GM23248 (cell line): ENCODE data around the gene RAD51AP2.

Source experiments
- EZH2 ChIP-seq: fragments of 200-600 bp; sonication (generic); IDR thresholded peaks from 2 replicates; pipeline ENCODE4 v1.6.1; 2018; ENCODE audit warnings: antibody characterized with exemption, mild to moderate bottlenecking; ENCODE audit not compliant: insufficient read depth, poor library complexity, severe bottlenecking
- EZH2phosphoT487 ChIP-seq: fragments of 200-600 bp; sonication (generic); IDR thresholded peaks from 2 replicates; pipeline ENCODE4 v1.6.1; 2018; ENCODE audit warnings: antibody characterized with exemption, moderate library complexity, mild to moderate bottlenecking, low read depth; ENCODE audit not compliant: insufficient read depth

- TF ChIP-seq EZH2phosphoT487 (no peak), EZH2 (no peak)
Observed at GRCh38 chr2:17483496-17483895, 34.7 kb downstream of the RAD51AP2 start.
